Suprapubic skin (tissue), 4 donors: ENCODE results near the gene VWC2L. TPM values are rescaled to one million over a fixed set of nuclear protein-coding genes. Genes with fewer than 3 reads are reported as not detected.

Experiments
- DNase-seq, 2 donors: peaks; one replicate each; pipeline ENCODE4 v3.0.0-alpha.2; 2019; ENCODE audit warnings: low spot score in 2 of 2
- H3K27ac ChIP-seq: fragments of 200-600 bp; sonication (generic); one replicate; pipeline ENCODE4 v1.5.1; 2019
- H3K27me3 ChIP-seq: fragments of 200-600 bp; sonication (generic); one replicate; pipeline ENCODE4 v1.5.1; 2019
- H3K36me3 ChIP-seq: fragments of 200-600 bp; sonication (generic); one replicate; pipeline ENCODE4 v1.5.1; 2019
- H3K4me1 ChIP-seq: fragments of 200-600 bp; sonication (generic); one replicate; pipeline ENCODE4 v1.5.1; 2019
- H3K4me3 ChIP-seq: fragments of 200-600 bp; sonication (generic); one replicate; pipeline ENCODE4 v1.5.1; 2019; ENCODE audit warnings: mild to moderate bottlenecking
- H3K9me3 ChIP-seq: fragments of 200-600 bp; sonication (generic); one replicate; pipeline ENCODE4 v1.5.1; 2019
- EP300 ChIP-seq: sonication (generic); formaldehyde crosslinking; IDR thresholded peaks from one replicate; pipeline ENCODE4 v1.6.1; 2017; ENCODE audit warnings: antibody characterized with exemption
- POLR2A ChIP-seq, 2 donors: fragments of 450-650 bp; IDR thresholded peaks; one replicate each; pipeline ENCODE4 v1.6.1; 2017; ENCODE audit warnings: antibody characterized with exemption in 2 of 2, mild to moderate bottlenecking in 2 of 2, moderate library complexity in 2 of 2
- POLR2AphosphoS5 ChIP-seq, 3 donors: sonication (generic); formaldehyde crosslinking; IDR thresholded peaks; one replicate each; pipeline ENCODE4 v1.6.1; 2017; ENCODE audit warnings: antibody characterized with exemption in 3 of 3
- WGBS: methylation state at CpG from one replicate; pipeline ENCODE4 v1.1.5; 2018; 5-methylcytosine and 5-hydroxymethylcytosine counted together
- total RNA-seq, 4 donors: library from RNA; depleted of rRNA; stranded (reverse); fragments of >200 nt; gene quantifications; one replicate each; pipeline ENCODE4 v1.1.0, GENCODE V29; 2016
- TF ChIP-seq, protein P1 (sequence below), 2 donors: fragments of 200-600 bp in 1 of 2; fragments of 450-650 bp in 1 of 2; sonication (generic) in 1 of 2; IDR thresholded peaks; one replicate each; pipeline ENCODE4 v1.5.1; 2016 to 2019; ENCODE audit warnings: antibody characterized with exemption in 2 of 2, mild to moderate bottlenecking in 1 of 2, moderate library complexity in 1 of 2

The VWC2L gene
- total RNA-seq, 4 donors from 2014 or later, result not detected

DNA sequence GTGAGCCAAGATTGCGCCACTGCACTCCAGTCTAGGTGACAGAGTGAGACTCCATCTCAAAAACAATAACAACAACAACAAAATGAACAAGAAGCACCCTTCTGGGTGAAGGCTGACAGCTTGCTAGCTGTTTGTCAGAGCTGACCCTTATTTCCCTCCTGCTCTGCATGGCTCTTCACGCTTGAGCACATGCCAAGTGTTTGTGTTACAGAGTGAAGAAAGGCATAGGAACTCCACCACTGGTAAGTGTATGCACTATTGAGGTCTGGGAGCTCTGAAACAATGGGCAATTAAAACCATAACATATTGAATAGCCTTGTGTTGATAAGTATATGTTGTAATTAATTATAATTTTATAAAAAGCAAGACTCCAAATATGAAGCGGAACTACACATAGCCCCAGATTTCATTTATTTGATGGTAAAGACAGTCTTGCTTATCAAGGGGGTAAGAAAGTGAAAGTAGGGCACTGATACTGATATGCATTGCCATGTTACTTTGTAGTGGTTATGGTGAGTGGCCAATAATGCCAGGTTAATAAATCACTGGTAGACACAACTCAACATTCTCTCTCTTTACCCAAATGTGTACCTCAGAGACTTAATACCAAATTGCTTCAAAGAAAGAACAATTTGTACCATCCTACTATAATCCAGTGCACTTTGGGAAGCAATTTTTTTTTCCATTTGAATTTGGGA, 163.4 kb downstream of the VWC2L start:
- no peak overlapping the region for H3K4me3 ChIP-seq
- 97% methylated on average over 3 of the region's 3 CpGs for WGBS
- no peak for DNase-seq

DNA sequence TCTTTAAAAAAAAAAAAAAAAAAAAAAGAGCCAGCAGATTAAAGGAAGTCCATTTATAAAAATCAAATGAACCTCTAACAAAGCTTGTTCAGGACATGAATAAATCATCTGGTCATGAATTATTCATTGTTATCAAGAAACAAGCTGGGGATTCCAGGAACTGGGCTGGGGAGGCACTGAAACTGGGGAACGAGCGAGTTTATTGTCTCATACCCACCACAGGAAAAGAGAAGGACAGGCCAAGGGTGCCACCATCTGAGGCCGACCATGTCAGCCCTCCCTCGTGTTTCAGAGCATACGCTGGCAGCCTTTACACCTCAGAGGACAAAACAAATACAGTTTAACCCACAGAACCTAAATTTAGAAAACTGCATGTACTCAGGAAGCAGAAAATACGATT, 164.2 kb downstream of the VWC2L start:
- H3K4me3 ChIP-seq, result no peak overlapping the region
- H3K27ac ChIP-seq, result no peak overlapping the region
- no peaks in the 10 kb centered on the region for H3K9me3 ChIP-seq
- WGBS, result 68% methylated on average over 6 of the region's 6 CpGs
- no peaks in the 10 kb centered on the region for H3K27me3 ChIP-seq
- no peaks in the 10 kb centered on the region for H3K4me1 ChIP-seq
- no peaks in the 10 kb centered on the region for H3K36me3 ChIP-seq
- TF ChIP-seq, protein P1, sequence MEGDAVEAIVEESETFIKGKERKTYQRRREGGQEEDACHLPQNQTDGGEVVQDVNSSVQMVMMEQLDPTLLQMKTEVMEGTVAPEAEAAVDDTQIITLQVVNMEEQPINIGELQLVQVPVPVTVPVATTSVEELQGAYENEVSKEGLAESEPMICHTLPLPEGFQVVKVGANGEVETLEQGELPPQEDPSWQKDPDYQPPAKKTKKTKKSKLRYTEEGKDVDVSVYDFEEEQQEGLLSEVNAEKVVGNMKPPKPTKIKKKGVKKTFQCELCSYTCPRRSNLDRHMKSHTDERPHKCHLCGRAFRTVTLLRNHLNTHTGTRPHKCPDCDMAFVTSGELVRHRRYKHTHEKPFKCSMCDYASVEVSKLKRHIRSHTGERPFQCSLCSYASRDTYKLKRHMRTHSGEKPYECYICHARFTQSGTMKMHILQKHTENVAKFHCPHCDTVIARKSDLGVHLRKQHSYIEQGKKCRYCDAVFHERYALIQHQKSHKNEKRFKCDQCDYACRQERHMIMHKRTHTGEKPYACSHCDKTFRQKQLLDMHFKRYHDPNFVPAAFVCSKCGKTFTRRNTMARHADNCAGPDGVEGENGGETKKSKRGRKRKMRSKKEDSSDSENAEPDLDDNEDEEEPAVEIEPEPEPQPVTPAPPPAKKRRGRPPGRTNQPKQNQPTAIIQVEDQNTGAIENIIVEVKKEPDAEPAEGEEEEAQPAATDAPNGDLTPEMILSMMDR (IDR thresholded peaks at IDR 0.05), result no peak
- no peak for TF ChIP-seq EP300
- no peak for TF ChIP-seq POLR2AphosphoS5 (IDR thresholded peaks at IDR 0.05)
- no peak for TF ChIP-seq POLR2A (IDR thresholded peaks at IDR 0.05)
- no peak for DNase-seq

More for the DNA sequence above, 163.4 kb downstream of the VWC2L start:
- Histone ChIP-seq H3K9me3 (no peaks in the 10 kb centered on the region), H3K27me3 (no peaks in the 10 kb centered on the region), H3K4me1 (no peaks in the 10 kb centered on the region), H3K27ac (no peak overlapping the region), H3K36me3 (no peaks in the 10 kb centered on the region)
- TF ChIP-seq POLR2A (IDR thresholded peaks at IDR 0.05) (no peak), POLR2AphosphoS5 (IDR thresholded peaks at IDR 0.05) (no peak), EP300 (no peak)
- TF ChIP-seq, protein P1 (IDR thresholded peaks at IDR 0.05), result no peak

DNA sequence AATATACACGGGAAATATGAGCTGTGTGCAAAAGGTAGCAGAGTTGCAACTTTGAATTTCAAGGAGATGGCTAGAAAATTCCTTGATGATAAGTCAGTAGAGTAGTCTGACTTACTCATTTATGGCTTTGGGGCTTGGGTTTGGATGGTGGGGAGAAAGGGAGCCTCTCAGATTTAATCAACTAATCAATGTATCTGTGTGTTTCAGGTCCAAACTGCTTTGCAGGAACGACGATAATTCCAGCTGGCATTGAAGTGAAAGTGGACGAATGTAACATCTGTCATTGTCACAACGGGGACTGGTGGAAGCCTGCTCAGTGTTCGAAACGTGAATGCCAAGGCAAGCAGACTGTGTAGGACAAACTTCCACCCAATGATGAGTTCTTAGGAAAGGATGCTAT, 164.6 kb downstream of the VWC2L start:
- H3K27ac ChIP-seq, result no peak overlapping the region
- no peak for TF ChIP-seq EP300
- no peak for TF ChIP-seq POLR2A (IDR thresholded peaks at IDR 0.05)
- TF ChIP-seq, protein P1 (IDR thresholded peaks at IDR 0.05), result no peak
- no peak for TF ChIP-seq POLR2AphosphoS5 (IDR thresholded peaks at IDR 0.05)
- no peaks in the 10 kb centered on the region for H3K27me3 ChIP-seq
- 53% methylated on average over 7 of the region's 7 CpGs for WGBS
- no peaks in the 10 kb centered on the region for H3K4me1 ChIP-seq
- no peak overlapping the region for H3K4me3 ChIP-seq
- no peaks in the 10 kb centered on the region for H3K9me3 ChIP-seq
- DNase-seq, result no peak
- H3K36me3 ChIP-seq, result no peaks in the 10 kb centered on the region

DNA sequence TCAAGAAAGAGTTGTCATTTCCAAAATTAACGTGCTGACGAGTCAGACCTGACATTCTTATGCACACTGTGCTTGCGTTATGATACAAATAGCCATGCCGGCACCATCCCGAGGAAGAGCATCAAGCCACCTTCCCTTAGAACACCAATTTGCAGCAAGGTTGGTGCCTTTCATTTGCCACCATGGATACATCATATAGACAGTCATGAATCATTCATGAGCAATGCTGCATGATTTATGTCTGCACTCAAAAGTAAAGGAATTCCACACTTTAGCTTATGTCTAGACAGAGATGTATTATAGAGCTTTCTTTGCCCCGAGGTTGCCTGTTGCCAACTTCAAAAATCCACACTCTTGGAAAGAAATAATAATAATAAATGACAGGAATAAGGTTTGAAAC, 166.9 kb downstream of the VWC2L start:
- H3K36me3 ChIP-seq, result no peaks in the 10 kb centered on the region
- 58% methylated on average over 6 of the region's 6 CpGs for WGBS
- H3K27me3 ChIP-seq, result no peaks in the 10 kb centered on the region
- no peaks in the 10 kb centered on the region for H3K4me1 ChIP-seq
- no peak for DNase-seq
- H3K4me3 ChIP-seq, result no peak overlapping the region
- H3K27ac ChIP-seq, result no peak overlapping the region
- TF ChIP-seq POLR2A (IDR thresholded peaks at IDR 0.05) (no peak), EP300 (no peak), POLR2AphosphoS5 (IDR thresholded peaks at IDR 0.05) (no peak)
- TF ChIP-seq, protein P1 (IDR thresholded peaks at IDR 0.05), result no peak
- H3K9me3 ChIP-seq, result no peaks in the 10 kb centered on the region

DNA sequence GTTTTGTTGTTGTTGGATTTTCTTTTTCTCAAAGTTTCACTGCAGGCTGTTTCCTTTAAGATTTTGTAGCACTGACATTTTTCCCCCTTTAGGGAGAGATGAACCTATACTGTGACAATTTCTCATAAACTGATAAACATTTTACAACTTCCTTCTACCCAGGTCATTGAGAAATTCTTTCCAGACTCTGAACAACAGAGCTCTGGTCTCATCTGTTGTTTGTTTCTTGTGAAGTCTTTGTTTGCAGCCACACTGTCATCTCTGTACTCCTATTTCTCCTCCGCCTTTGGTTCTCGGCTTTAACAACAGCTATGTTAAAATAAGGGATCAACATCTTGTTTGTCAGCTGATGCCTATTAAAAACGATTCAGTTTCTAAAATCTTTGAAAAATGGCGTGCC, 167.6 kb downstream of the VWC2L start:
- no peaks in the 10 kb centered on the region for H3K27me3 ChIP-seq
- WGBS, result 41% methylated on average over 4 of the region's 4 CpGs
- H3K4me3 ChIP-seq, result no peak overlapping the region

More for the DNA sequence above, 167.6 kb downstream of the VWC2L start:
- no peak for TF ChIP-seq POLR2AphosphoS5 (IDR thresholded peaks at IDR 0.05)
- no peak for TF ChIP-seq POLR2A (IDR thresholded peaks at IDR 0.05)
- TF ChIP-seq EP300, result no peak
- TF ChIP-seq, protein P1 (IDR thresholded peaks at IDR 0.05), result no peak
- Histone ChIP-seq H3K4me1 (no peaks in the 10 kb centered on the region), H3K9me3 (no peaks in the 10 kb centered on the region), H3K36me3 (no peaks in the 10 kb centered on the region), H3K27ac (no peak overlapping the region)
- no peak for DNase-seq
